ENCODE data around the gene PIP5K1C. TPM values are rescaled to one million over a fixed set of nuclear protein-coding genes. Genes with fewer than 3 reads are reported as not detected.

Gene PIP5K1C
- polyA plus RNA-seq, 3 donors = 8.7 to 18.7 (median 18.0) TPM

DNA sequence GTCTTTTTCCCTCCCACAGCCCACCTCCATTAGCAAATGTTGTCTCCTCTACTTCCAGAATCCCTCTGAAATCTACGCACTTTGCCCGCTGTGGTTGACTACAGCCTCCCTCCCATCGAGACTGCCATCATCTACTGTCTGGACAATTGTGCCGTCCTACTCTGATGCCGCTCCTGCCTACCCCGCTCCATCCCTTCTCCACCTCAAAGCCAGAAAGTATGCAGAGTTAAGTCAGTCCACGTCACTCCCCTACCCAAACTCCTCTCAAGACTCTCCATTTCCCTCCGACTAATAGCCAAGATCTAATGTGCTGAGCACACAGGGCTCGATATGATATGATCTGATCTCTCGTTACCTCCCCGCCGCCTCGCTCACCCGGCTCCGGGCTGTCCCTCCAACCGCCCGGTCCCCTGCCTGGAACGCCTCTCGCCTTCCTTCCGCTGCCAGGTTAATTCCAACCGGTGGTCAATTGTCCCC lies 74.2 kb downstream of the PIP5K1C start:
- H3K27ac ChIP-seq (ENCODE audit: low read depth, low read length) = no peak overlapping the region
- 1 to 2% (median 2%) methylated on average over 21 of the region's 21 CpGs for WGBS, 3 donors

DNA sequence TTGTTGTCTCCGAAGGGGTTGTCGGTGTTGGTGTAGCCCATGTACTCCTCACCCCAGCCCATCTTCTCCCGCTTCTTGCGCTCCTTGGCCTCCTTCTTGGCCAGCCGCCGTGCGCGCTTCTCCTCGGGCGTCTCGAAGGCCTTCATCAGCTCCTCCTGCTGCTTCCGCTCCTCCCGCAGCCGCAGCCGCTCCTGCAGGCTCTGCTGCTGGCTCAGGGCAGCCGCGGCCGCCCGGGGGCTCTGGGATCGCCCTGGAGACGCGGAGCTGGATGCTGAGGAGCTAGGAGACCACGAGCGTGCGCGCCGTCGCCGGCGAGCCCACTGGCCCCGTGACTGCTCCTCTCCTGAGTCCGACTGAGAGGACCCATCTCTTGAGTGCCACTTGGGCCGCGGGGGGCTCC lies 76.6 kb downstream of the PIP5K1C start:
- no peak overlapping the region for H3K27ac ChIP-seq (ENCODE audit: low read depth, low read length)
- 89 to 93% (median 93%) methylated on average over 33 to 34 of the region's 34 CpGs for WGBS, 3 donors

DNA sequence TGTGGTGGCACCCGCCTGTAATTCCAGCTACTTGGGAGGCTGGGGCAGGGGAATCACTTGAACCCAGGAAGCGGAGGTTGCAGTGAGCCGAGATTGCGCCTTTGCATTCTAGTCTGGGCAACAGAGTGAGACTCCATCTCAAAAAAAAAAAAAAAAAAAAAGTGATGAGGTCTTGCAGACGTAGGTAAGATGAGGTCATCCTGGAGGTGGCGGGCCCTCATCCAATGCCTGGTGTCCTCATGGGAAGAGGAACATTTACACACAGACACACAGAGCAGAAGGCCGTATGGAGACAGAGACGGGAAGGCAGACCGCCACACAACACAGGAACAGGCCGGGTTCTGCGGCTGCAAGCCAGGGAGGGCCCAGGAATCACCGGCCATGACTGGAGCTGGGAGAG lies 78.0 kb downstream of the PIP5K1C start:
- no peak overlapping the region for H3K27ac ChIP-seq (ENCODE audit: low read depth, low read length)
- WGBS, 3 donors = 83 to 93% (median 83%) methylated on average over 12 of the region's 12 CpGs

DNA sequence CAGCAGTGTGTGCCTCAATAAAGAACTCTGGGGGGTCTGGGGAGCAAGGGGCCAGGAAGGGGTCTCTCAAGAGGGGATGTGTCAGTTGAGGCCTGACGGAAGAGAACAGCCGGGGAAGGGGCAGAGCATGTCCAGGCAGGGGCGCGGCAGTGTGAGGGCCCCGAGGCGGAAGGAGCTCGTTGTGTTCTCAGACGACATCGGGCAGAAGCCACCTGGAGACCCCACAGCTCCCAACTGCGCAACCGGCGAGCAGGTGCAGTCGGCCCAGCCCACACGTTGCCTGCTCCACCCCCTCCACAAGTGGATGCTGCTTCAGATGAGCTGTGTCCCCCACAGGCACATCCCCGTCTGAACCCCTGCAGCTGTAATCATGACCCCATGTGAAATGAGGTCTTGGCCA lies 78.6 kb downstream of the PIP5K1C start:
- 93 to 95% (median 93%) methylated on average over 15 of the region's 15 CpGs for WGBS, 3 donors
- no peak overlapping the region for H3K27ac ChIP-seq (ENCODE audit: low read depth, low read length)

DNA sequence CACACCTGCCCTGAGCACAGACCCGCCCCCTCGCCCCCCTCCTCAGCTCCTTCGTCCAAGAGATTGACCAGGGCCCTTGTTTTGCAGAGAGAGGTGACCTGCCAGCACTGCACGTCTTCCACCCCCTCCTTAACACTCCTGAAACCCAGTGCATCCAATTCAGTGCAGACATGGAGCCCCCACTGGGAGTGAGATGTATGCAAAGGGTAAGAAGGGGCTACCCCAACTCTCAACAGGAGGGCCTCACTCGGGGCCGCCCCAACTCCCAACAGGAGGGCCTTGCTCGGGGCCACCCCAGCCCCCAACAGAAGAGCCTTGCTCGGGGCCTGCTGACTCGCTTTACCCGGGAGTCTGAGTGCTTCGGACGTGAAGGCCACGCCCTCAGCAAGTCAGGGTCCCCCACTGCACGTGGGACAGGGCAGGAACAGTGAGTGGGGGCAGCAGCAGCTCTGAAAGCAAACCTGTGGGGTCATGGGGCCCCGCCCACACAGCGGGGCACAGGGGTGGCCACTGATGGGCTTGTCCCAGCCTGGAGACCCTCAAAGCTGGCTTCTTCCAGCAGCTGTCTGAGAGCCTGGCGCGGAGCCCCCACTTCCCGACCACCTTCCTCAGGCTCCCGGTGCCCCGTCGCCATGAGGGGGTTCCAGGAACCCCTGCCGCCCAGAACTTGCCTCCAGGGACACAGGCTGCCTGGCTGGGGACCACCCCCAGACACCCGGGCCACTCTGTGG lies 79.3 kb downstream of the PIP5K1C start:
- 87 to 90% (median 87%) methylated on average over 24 of the region's 24 CpGs for WGBS, 3 donors
- H3K27ac ChIP-seq (ENCODE audit: low read depth, low read length) = no peak overlapping the region

DNA sequence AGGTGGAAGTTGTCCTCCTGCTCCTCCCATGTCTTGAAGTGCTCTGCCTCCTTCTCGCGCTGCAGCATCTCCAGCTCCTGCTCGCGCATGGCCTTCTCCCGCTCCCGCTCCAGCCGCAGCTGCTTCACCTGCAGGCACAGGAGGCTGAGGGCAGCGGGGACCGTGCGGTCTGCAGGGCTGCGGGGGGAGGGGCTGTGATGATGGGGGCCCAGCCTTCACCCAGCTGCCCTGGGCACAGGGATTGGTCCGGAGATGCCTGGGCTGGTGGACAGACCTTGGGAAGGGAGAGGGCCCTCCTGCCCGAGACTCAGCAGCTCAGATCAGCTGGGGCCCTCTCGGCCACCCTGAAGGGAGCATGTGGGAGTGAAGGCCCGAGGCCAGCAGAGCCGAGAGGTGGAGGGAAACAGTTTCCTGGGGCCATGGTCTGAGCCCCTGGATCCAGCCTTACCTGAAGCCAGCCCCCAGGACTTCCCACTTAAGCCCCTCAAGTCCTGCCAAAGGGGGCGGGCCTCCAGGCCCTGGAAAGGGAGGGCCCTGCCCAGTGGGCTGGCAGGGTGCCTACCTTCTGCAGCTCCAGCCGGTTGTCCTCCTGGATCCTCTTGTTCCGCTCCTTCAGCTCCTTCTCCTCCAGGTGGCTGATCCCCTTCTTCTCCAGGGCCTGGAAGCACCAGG lies 80.0 kb downstream of the PIP5K1C start:
- no peak overlapping the region for H3K27ac ChIP-seq (ENCODE audit: low read depth, low read length)
- WGBS, 3 donors = 88 to 89% (median 88%) methylated on average over 17 to 19 of the region's 19 CpGs

DNA sequence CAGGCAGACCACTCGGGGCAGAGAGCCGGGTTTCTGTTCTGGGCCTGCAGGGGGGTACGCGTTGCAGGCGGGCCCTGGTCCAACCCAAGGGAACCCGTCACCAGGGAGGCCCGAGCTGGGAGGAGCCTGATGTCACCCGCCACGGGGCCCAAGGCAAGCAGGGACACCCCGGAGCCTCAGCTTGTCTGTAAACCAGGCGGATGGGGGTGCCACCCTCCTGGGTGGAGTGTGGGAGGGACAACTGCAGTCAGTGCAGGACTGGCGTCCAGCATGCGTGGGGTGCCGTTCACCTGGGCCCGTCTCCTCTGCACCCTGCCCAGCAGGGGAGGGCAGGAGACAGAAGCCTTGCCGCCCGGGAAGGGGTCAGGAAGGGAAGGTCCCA lies 80.6 kb downstream of the PIP5K1C start:
- H3K27ac ChIP-seq (ENCODE audit: low read depth, low read length) = no peak overlapping the region
- WGBS, 3 donors = 82 to 88% (median 86%) methylated on average over 16 to 17 of the region's 17 CpGs

DNA sequence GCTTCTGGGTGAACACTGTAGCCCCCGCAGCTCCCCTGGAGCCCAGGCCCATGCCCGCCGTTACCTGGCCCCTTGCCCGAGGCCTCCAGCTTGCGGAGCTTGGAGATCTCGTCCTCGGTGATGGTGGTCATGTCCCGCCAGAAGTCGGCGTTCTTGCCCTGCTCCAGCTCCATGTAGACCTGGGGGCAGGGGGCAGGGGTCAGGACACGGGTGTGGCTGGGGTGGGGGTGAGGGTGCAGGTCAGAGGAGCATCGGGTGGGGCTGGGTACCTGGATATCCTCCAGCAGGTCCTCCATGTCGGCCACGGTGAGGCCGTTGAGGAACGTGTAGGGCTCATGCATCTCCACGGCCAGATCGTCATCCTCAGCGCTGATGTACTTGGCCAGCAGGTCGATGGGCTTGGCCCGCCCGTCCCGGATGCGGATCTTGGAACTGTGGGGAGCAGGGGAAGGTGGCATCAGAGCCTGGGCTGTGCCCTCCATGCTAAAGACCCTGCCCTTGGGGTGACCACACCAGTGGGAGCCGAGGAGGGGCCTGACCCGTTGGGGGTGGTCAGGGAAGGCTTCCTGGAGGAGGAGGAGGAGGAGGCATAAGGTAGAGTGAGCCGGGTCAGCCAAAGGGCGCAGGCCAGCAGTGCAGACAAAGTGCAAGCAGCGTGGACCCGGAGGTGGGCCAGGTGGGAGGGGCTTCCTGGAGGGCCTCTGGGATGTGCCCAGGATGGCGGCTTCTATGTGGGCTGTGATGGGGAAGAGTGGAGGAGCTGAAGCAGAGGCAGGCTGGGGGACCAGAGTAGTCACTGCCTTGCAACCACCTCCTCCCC lies 81.2 kb downstream of the PIP5K1C start:
- 84 to 89% (median 85%) methylated on average over 29 to 31 of the region's 31 CpGs for WGBS, 3 donors
- H3K27ac ChIP-seq (ENCODE audit: low read depth, low read length) = no peak overlapping the region

DNA sequence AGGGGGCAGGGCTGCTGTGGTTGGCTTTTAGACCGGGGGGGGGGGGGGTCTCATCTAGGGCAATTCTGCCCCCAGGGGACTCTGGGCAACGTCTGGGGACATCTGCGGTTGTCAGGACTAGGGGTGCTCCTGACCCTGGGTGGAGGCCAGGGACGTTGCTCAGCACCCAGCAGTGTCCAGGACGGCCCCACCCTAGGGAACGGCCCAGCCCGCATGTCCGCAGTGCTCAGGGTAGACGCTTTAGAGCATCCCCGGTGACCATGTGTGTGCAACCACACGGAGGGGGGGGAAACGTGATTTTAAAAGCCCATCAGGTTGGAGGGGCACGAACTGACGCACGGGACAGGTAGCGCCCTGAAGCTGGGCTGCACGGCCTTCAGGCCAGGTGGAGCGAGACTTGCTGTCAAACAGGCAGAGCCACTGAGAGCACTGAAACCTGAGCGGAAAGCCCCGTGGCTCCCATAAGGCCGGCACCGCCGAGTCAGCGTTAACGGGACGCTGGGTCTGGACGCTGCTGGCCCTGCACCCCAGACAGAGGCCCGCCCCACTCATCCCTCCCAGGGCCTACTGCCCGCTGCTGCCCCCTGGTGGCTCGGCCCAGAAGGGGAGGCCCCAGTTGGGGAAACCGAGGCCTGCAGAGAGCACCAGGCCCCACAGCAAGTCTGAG lies 82.0 kb downstream of the PIP5K1C start:
- 34 to 50% (median 36%) methylated on average over 30 to 31 of the region's 31 CpGs for WGBS, 3 donors
- H3K27ac ChIP-seq (ENCODE audit: low read depth, low read length) = no peak overlapping the region

DNA sequence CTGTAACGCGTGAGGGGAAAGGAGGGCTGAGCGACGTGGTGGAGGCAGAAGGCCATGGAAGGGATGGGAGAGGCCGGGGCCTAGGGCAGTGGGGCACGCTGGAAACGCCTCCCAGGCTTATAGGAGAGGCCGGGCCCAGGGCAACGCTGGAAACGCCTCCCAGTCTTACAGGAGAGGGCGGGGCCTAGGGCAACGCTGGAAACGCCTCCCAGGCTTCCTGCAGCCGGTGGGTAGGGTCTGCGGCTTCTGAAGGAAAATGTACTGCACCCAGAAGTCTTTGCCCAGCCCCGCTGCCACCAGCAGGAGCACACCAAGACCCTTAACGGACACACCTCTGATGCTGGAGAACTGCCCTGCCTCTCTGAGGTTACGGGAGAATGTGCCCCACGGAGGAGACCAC lies 82.8 kb downstream of the PIP5K1C start:
- WGBS, 3 donors = 43 to 72% (median 54%) methylated on average over 19 of the region's 19 CpGs
- no peak overlapping the region for H3K27ac ChIP-seq (ENCODE audit: low read depth, low read length)

DNA sequence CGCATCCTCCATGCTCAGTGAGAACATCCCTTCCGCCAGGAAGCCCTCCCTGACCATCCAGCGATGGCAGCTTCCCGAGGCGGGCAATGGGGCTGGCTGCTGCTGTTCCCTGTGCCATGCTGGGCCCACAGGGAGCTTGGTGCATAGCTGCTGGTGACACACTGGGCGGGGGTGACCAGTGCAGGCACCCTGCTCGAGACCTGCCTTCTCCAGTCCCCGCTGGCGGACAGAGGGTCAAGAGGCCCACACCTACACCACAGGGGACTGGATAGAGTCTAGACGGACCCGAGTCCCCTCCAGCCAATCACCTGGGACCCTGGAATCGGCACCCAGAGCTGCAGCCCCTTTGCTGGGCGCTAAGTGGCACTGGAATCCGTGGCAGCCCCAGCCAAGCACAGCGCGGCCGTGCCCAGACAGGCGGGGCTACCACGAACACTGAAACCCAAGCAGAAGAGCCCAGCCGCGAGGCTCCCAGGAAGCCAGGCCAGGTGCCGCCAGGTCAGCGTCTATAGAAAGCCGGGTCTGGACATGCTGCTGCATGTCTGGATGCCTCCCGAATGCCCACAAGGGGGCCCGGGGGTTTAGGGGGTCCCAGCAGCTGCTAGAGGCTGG lies 84.6 kb downstream of the PIP5K1C start:
- 92 to 94% (median 92%) methylated on average over 26 of the region's 26 CpGs for WGBS, 3 donors
- H3K27ac ChIP-seq (ENCODE audit: low read depth, low read length) = no peak overlapping the region

DNA sequence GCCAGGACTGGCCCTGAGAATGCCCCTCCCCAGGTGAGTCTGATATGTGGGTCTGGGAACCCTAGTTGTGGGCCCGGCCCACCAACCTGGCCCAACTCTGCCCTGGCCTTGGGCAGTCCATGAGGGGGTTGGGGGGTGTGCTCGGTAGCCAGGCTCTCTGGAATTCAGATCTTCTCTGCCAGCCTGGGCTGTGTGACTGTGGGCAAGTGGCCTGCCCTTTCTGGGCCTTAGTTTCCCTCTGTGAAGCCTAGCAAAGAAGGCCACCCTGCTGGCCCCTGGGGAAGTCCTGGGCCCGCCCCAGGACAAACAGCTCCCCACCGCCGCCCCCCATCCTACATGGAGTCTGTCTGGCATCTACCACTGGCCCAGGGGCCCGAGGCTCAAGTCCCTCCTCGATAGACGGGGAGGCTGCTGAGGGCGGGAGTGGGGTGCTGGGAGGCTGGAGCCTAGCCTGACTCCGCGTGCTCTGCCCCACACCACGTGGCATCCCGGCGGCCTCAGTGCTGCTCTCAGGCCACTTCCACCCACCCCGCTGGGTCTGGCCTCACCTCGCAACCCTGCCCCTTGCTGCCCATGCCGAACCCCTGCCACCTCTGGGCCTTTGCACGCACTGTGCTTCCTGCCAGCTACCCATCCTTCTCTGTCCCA lies 85.3 kb downstream of the PIP5K1C start:
- H3K27ac ChIP-seq (ENCODE audit: low read depth, low read length) = no peak overlapping the region
- 87 to 93% (median 93%) methylated on average over 17 to 18 of the region's 18 CpGs for WGBS, 3 donors

DNA sequence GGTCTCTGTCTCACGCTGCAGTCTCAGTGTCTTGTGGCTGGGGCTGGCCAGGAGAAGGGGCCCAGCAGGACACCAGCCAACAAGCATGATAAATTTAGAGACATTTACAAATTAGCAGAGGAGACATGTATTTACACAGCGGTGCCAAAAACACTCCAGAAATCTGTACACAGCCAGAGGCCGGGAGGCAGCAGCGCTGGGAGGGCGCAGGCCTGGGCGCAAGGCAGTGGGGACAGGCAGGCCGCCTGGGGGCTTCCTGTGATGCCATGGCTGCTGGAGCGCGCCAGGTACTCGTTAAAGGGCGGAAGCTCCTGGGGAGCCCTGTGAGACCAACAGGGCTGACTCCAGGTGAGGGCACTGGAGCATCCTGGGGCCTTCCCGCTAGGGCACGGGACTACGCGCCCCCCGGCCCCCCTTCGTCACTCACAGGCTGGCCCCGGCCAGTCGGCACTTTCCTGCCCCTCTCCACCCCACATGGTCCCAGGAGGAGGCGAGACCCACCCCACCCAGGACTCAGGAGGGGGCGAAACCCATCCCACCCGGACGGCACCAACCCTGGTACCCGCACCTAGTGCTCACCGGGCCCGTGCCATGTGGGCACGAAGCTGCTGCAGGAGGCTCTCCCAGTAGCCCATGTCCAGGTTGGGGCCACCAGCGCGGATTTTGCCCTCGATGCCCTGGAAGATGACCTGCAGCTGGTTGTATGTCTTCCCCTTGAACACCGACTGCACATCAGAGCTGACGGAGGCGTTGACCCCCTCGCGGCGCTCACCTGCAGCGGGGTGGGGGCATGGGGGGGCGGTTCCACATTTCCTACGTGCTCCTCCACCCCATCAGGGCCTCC lies 86.2 kb downstream of the PIP5K1C start:
- 89 to 91% (median 89%) methylated on average over 37 to 39 of the region's 39 CpGs for WGBS, 3 donors
- no peak overlapping the region for H3K27ac ChIP-seq (ENCODE audit: low read depth, low read length)

DNA sequence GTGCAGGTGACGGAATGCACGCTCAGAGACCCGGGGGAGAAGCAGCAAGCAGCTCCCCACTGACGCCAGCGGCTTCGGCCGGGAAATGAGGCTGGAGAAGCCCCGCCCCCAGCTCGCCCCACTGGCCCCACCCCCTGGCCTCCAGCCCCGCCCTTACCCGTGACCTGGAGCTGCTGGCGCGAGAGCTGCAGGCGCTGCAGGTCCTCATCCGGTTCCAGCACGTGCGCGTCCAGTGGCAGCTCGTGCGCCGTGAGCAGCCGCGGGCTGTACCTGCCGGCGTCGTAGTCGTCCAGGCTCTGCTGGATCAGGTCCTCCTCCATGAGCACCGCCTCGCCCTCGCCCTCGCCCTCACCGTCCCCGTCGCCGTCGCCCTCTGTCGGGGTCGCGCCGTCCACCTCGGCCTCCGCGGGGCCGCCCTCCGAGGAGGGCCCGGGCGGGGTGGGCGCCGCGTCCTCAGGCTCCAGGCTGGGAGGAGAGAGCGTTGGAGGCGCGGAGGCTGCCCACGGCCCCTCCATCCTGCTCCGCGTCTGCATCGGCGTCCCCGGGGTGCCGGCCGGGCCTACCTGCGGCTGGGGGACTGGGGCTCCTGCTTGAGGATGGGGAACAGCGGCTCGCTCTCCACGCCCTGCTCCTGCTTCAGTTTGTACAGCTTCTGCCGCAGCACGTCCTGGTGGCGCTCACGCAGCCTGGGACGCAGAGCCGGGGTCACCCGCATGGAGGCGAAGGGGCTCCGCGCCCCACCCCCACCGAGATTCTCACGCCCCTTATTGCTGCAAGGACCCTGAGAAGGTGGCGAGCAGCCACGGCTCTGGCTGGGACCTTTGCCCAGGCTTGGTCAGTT lies 87.1 kb downstream of the PIP5K1C start:
- no peak overlapping the region for H3K27ac ChIP-seq (ENCODE audit: low read depth, low read length)
- WGBS, 3 donors = 85 to 90% (median 89%) methylated on average over 66 to 79 of the region's 79 CpGs

DNA sequence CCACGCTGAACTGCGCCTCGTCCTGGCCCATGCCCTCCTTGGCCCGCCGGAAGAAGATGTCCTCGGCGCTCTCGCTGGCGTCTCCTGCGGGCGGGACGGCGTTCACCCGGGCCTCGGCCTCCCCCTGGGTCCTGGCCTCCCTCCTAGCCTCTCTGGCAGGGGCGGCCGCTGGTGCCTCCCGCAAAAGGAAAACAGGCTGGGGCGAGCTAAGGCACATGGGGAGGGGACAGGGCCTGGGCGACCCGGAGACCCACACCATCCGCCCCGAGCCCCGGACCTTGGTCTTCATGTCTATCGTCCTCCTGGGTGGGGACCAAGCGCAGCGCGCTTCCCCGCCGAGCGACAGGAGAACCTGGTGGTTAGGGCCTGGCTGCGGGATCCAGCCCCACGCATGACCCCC lies 87.9 kb downstream of the PIP5K1C start:
- no peak overlapping the region for H3K27ac ChIP-seq (ENCODE audit: low read depth, low read length)
- WGBS, 3 donors = 97 to 98% (median 98%) methylated on average over 28 to 33 of the region's 33 CpGs

DNA sequence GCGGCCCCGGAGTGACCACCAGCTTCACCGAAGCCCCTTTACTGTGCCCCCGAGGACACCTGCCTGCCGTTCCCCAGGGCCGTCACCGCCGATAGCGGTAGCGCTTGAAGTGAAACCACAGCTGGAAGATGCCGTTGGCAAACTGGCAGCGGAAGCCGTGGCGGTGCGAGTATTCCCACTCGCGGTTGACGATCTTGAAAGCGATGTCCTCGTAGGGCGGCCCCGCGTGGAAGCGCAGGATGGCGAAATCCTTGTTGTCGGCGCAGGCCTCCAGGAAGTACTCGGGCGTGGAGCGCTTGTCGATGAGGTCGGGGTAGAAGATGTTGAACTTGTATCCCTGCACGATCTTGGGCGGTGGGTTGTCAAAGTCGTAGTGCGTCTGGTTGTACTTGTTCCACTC lies 88.4 kb downstream of the PIP5K1C start:
- no peak overlapping the region for H3K27ac ChIP-seq (ENCODE audit: low read depth, low read length)
- 87 to 96% (median 90%) methylated on average over 36 of the region's 36 CpGs for WGBS, 3 donors
